Stomach (tissue), 9 donors: Measurements from ENCODE around the gene PSORS1C1. TPM values are rescaled to one million over a fixed set of nuclear protein-coding genes. Genes with fewer than 3 reads are reported as not detected.

Source experiments
- DNase-seq, 2 donors: peaks; one replicate each; pipeline versions ENCODE4 v3.0.0 to v3.0.0-alpha.2; 2013 to 2019
- H3K27ac ChIP-seq, 5 donors: fragments of 200-600 bp in 4 of 5; sonication (generic) in 4 of 5; one replicate each; pipeline ENCODE4 v1.5.1; 2013 to 2019; ENCODE audit warnings: mild to moderate bottlenecking in 1 of 5, moderate library complexity in 1 of 5
- H3K27me3 ChIP-seq, 3 donors: fragments of 200-600 bp; sonication (generic); one replicate each; pipeline ENCODE4 v1.5.1; 2017 to 2019; ENCODE audit warnings: mixed run types in 1 of 3
- H3K36me3 ChIP-seq, 4 donors: fragments of 200-600 bp; sonication (generic); 1 replicate in 3 of 4; 2 replicates in 1 of 4; pipeline ENCODE4 v1.5.1; 2016 to 2019
- H3K4me1 ChIP-seq, 4 donors: fragments of 200-600 bp; sonication (generic); one replicate each; pipeline ENCODE4 v1.5.1; 2016 to 2019
- H3K4me3 ChIP-seq, 4 donors: fragments of 200-600 bp; sonication (generic) in 3 of 4; one replicate each; pipeline ENCODE4 v1.5.1; 2016 to 2019; ENCODE audit warnings: mild to moderate bottlenecking in 1 of 4
- H3K9me3 ChIP-seq, 4 donors: fragments of 200-600 bp; sonication (generic); one replicate each; pipeline ENCODE4 v1.5.1; 2016 to 2019
- EP300 ChIP-seq: sonication (generic); formaldehyde crosslinking; IDR thresholded peaks from one replicate; pipeline ENCODE4 v1.6.1; 2017; ENCODE audit warnings: antibody characterized with exemption
- POLR2A ChIP-seq, 4 donors: fragments of 450-650 bp; IDR thresholded peaks; one replicate each; pipeline ENCODE4 v1.6.1; 2016; ENCODE audit warnings: antibody characterized with exemption in 4 of 4, control low read depth in 2 of 4, mild to moderate bottlenecking in 1 of 4, moderate library complexity in 1 of 4
- POLR2AphosphoS5 ChIP-seq, 3 donors: sonication (generic); formaldehyde crosslinking; IDR thresholded peaks; one replicate each; pipeline ENCODE4 v1.6.1; 2016; ENCODE audit warnings: antibody characterized with exemption in 3 of 3
- WGBS, 5 donors: extraction: QIAGEN DNeasy Blood & Tissue Kit in 3 of 5; methylation state at CpG; one replicate each; pipeline versions ENCODE4 v1.1.5 to v1.1.7; 2013 to 2018; 5-methylcytosine and 5-hydroxymethylcytosine counted together
- intact Hi-C: fragments of 100-400 bp; cut with DNase I; formaldehyde crosslinking; loops from one replicate; pipeline ENCODE4 v1.15.1; 2023; ENCODE audit warnings: low total_unique reads
- polyA plus RNA-seq, 3 donors: library from polyadenylated mRNA; stranded (reverse); fragments of 200-250 nt; gene quantifications; one replicate each; pipeline ENCODE4 v1.2.3, GENCODE V29; 2013
- total RNA-seq, 5 donors: library from RNA; depleted of rRNA; stranded (reverse); fragments of >200 nt; gene quantifications; one replicate each; pipeline versions ENCODE4 v1.1.0 to v1.2.3, GENCODE V29; 2014 to 2016
- TF ChIP-seq, protein P1 (sequence below), 7 experiments: fragments of 450-650 bp in 4 of 7; fragments of 200-600 bp in 3 of 7; sonication (generic) in 3 of 7; IDR thresholded peaks; one replicate each; pipeline ENCODE4 v1.5.1; 2016 to 2019; ENCODE audit warnings: antibody characterized with exemption in 7 of 7, control low read depth in 2 of 7, mild to moderate bottlenecking in 1 of 7
- donor health status: healthy with polysubstance abuse.
- donor health status: Bipolar disorder and iron deficiency.
- donor health status: healthy.

Gene PSORS1C1
- total and polyA plus RNA-seq, 8 donors = 2.7 to 7.4 (median 3.9) TPM; not detected in 1

DNA sequence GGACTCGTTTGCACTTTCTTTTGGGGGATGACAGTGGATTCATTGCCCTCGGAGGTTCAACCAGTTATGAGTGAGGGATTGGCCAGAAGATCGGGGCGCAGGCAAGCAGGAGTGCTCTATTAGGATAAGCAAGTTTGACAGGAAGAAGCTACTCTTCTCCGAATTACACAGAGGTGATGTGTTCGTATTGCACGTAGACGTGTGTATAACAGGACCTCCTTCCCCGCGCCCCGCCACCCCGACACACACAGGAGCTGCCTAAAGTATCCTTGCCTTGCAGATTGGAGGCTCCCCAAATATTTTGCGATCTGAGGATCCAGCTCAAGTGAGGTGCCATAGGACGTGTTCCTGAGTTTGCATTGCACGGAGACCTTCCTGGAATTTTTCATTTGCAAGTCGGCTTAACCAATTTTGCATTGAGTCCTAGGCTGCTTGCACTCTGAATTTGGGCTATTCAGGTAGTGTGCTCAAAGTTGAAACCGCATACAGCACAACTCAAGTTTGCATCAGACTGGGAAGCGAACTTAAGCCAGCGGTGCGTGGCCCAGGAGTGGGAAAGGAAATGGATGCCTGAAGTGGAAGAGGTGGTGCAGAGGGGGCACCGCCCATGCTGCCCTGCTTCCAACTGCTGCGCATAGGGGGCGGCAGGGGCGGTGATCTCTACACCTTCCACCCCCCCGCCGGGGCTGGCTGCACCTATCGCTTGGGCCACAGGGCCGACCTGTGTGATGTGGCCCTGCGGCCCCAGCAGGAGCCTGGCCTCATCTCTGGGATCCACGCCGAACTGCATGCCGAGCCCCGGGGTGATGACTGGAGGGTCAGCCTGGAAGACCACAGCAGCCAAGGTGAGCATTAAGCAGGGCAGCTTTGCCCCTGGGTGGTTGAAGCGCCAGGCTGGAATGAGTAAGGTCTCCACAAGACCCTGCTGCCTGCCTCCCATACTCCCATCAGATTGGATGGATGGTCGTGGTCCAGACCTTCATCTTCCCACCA is 44.6 kb downstream of the PSORS1C1 start:
- H3K4me3 ChIP-seq = peak overlapping the region; percentile 65 to 79 (median 75)
- H3K27me3 ChIP-seq = no peaks in the 10 kb centered on the region
- H3K4me1 ChIP-seq = peaks cover 18 to 44% (median 23%) of the 10 kb centered on the region in 4 donors
- TF ChIP-seq POLR2AphosphoS5 (IDR thresholded peaks at IDR 0.05) = no peak
- TF ChIP-seq EP300 = no peak
- TF ChIP-seq, protein P1, sequence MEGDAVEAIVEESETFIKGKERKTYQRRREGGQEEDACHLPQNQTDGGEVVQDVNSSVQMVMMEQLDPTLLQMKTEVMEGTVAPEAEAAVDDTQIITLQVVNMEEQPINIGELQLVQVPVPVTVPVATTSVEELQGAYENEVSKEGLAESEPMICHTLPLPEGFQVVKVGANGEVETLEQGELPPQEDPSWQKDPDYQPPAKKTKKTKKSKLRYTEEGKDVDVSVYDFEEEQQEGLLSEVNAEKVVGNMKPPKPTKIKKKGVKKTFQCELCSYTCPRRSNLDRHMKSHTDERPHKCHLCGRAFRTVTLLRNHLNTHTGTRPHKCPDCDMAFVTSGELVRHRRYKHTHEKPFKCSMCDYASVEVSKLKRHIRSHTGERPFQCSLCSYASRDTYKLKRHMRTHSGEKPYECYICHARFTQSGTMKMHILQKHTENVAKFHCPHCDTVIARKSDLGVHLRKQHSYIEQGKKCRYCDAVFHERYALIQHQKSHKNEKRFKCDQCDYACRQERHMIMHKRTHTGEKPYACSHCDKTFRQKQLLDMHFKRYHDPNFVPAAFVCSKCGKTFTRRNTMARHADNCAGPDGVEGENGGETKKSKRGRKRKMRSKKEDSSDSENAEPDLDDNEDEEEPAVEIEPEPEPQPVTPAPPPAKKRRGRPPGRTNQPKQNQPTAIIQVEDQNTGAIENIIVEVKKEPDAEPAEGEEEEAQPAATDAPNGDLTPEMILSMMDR (IDR thresholded peaks at IDR 0.05) = no peak
- no peak for TF ChIP-seq POLR2A (IDR thresholded peaks at IDR 0.05)
- 3 to 14% (median 10%) methylated on average over 22 to 35 of the region's 35 CpGs for WGBS, 5 donors
- H3K9me3 ChIP-seq = no peaks in the 10 kb centered on the region
- peaks cover 3 to 47% (median 40%) of the 10 kb centered on the region in 4 donors for H3K36me3 ChIP-seq
- peak in 1 of 2 donors; percentile 32 for DNase-seq
- intact Hi-C loops = no loop called here
- H3K27ac ChIP-seq = peak overlapping the region in 4 of 5 donors; percentile 71 to 86 (median 80)

DNA sequence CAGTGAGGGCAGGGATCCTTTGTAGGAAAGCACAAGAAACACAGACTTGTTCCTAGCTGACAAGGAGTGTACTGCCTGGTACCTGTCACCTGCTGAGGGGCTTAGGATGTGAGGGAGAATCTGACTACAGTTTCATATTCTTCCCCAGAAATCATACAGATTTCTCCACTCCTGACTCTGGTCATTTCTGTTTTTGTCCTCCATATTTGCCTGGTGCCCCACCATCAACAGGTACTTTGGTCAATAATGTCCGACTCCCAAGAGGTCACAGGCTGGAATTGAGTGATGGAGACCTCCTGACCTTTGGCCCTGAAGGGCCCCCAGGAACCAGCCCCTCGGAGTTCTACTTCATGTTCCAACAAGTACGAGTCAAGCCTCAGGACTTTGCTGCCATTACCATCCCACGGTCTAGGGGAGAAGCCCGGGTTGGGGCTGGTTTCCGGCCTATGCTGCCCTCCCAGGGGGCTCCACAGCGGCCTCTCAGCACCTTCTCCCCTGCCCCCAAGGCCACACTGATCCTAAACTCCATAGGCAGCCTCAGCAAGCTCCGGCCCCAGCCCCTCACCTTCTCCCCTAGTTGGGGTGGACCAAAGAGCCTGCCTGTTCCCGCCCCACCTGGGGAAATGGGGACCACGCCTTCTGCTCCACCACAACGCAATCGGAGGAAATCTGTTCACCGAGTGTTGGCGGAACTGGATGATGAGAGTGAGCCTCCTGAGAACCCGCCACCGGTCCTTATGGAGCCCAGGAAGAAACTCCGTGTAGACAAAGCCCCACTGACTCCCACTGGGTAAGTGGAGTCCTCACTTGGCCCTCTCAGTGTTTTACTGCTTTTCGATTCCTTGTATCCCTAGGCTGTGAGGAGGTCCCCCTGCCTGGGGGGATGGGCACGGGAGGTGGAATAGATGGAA is 46.9 kb downstream of the PSORS1C1 start:
- Histone ChIP-seq H3K4me3 (no peak overlapping the region), H3K4me1 (peaks cover 18 to 44% (median 23%) of the 10 kb centered on the region in 4 donors), H3K9me3 (no peaks in the 10 kb centered on the region), H3K36me3 (peaks cover 0 to 48% (median 35%) of the 10 kb centered on the region in 4 donors), H3K27me3 (no peaks in the 10 kb centered on the region), H3K27ac (no peak overlapping the region)
- TF ChIP-seq POLR2A (IDR thresholded peaks at IDR 0.05) = no peak
- TF ChIP-seq POLR2AphosphoS5 (IDR thresholded peaks at IDR 0.05) = no peak
- no peak for TF ChIP-seq EP300
- TF ChIP-seq, protein P1 (IDR thresholded peaks at IDR 0.05) = no peak
- WGBS, 5 donors = 83 to 93% (median 90%) methylated on average over 19 of the region's 19 CpGs
- no peak for DNase-seq
- intact Hi-C loops = no loop called here

DNA sequence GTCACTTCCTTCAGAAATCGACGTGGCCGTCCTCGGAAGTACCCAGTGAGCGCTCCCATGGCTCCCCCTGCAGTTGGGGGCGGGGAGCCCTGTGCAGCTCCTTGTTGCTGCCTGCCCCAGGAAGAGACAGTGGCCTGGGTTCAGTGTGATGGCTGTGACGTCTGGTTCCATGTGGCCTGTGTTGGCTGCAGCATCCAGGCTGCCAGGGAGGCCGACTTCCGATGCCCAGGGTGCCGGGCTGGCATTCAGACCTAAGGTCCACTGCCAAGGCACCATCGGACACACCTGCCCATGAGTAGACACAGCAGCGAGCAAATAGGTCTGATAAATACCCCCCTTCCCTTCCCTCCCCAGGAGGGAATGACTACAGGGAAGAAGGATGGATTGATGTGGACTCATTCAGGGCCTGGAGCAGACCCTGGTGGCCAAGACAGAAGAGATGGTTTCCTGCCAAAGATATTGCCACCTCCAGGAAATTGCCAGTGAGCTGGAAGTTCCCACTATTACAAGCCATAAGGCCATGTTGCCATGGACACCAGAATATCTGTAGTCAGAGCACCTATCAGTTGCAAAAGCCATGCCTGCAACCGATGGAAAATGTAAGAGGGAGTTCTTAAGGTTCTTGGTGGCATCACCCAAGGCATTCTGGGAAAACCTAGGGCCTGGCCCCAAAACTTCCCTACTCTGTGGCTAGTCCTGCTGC is 48.0 kb downstream of the PSORS1C1 start:
- no peak for DNase-seq
- TF ChIP-seq EP300 (no peak), POLR2A (IDR thresholded peaks at IDR 0.05) (no peak), POLR2AphosphoS5 (IDR thresholded peaks at IDR 0.05) (no peak)
- TF ChIP-seq, protein P1 (IDR thresholded peaks at IDR 0.05) = no peak
- H3K36me3 ChIP-seq = peaks cover 0 to 46% (median 35%) of the 10 kb centered on the region in 4 donors
- 82 to 92% (median 88%) methylated on average over 10 to 13 of the region's 13 CpGs for WGBS, 5 donors
- intact Hi-C loops = no loop called here
- no peaks in the 10 kb centered on the region for H3K9me3 ChIP-seq
- no peak overlapping the region for H3K4me3 ChIP-seq
- peaks cover 12 to 33% (median 16%) of the 10 kb centered on the region in 4 donors for H3K4me1 ChIP-seq
- H3K27me3 ChIP-seq = no peaks in the 10 kb centered on the region
- H3K27ac ChIP-seq = no peak overlapping the region
